NCI-H2081 (cell line): Measurements from ENCODE around the gene KLF13.

Source experiments
- DNase-seq, 2 experiments: peaks; one replicate each; lab custom pipeline; 2025; lab: John Stamatoyannopoulos, UW

KLF13 gene

GRCh38 chr15:31326156-31326874 is at the start of gene KLF13:
KLF13 (plus strand) TSS chr15:31326835; CDS start chr15:31327213, 378 bp downstream.
- peak; percentile 97 to 98 for DNase-seq

DNA sequence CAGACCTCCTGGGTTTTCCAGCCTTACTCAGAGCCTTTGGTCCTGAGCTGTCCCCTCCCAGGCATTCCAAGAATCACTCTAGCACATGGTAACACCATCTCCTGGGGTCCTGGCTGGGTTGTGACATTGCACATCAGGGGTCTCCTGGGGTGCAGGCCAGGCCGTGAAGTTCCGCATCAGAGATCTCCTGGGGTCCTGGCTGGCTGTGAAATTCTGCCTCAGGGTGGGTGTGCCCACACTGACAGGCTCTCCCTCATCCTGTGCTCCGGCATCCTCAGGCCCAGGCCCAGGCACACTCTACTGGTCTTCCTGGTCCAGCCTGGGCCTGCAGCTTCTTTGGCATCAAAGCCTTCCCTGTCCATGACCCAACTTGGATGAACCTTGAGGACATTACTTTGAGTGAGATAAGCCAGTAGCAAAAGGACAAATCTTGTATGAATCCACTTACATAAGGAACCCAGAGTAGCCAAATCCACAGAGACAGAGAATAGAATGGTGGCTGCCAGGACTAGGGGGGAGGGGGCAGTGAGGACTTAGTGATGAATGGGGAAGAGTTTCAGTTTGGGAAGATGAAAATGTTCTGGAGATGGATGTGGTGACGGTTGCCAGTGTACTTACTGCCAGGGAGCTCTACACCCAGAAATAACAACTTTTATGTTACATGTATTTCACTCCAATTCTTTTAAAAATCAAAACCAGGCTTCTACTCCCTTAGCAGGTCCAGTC is 49.1 kb upstream of the KLF13 start:
- DNase-seq = no peak

GRCh38 chr15:31278061-31278445 is 48.6 kb upstream of the KLF13 start:
- no peak for DNase-seq

DNA sequence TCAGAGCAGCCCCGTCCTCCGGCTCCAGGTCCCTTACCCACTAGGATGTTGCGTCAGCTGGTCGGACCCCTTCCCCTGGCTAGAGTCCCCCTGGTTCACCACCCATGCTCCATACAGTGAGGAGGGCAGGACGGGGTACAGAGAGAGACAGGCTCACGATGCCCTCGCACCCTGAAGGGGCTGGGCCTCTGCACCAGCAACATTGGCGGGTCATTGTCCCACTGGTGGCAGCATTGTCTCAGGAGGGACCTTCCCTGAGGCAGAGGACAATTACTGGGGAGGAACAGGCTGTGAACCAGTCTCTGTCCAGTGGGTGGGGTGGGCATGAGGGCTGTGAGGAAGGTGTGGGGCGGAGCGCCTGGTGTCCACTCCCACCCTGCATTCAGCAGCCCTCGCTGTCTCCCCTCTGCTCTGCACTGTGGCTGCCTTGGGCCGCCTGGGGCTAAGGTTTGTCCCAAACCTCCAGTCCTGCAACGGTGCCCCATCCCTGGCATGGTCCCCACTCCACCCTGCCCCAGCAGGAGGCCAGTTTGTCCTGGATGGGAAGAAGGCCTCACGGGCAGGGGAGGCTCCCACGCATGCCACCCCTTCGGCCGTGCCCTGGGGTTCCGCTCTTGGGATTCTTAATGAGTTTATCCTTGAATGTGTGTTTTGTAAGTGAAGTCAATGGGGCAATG is 48.0 kb upstream of the KLF13 start:
- DNase-seq = no peak

DNA sequence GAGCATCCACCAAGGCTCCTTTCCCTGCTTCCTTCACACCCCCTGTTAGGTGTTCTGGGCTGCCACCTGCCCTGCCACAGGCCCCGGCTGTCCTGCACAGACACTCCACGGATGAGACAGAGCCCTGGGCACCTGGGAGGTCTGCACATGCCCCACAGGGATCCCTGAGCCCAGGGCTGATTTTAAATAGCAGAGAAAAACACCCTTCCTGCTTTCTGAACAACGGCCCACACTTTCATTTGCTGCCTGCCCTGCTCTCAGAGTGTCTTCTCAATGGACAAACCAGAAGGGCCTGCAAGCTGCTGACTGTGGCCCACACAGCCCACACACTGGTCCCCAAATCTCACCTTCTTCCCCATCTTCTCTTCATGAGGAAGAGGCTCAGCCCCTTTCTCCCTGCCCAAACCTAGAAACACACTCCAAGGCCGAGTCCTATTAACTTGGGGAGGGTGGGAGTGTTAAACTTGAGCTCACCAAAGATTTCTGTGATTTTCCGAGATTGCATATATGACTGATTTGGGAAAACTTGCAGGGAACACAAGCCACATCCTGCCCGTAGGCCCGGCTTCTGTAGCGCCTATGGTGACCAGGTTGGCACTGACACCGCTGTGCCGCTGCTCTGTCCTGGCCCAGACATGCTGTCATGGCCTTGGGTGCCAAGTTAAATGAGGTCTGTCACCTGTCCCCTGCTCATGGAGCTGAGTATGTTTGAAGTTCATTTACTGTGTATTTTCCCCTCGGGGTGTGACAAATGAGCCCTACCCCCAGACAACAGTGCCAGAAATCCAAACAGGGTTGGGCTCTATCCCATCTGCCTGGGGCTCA is 47.2 kb upstream of the KLF13 start:
- DNase-seq = no peak

GRCh38 chr15:31280046-31280830 is 46.4 kb upstream of the KLF13 start:
- DNase-seq = peak; percentile 98

- no peak for DNase-seq
Observed at GRCh38 chr15:31280831-31281216, 45.8 kb upstream of the KLF13 start.

- DNase-seq = no peak
Observed at GRCh38 chr15:31283043-31283442, 43.6 kb upstream of the KLF13 start.

DNA sequence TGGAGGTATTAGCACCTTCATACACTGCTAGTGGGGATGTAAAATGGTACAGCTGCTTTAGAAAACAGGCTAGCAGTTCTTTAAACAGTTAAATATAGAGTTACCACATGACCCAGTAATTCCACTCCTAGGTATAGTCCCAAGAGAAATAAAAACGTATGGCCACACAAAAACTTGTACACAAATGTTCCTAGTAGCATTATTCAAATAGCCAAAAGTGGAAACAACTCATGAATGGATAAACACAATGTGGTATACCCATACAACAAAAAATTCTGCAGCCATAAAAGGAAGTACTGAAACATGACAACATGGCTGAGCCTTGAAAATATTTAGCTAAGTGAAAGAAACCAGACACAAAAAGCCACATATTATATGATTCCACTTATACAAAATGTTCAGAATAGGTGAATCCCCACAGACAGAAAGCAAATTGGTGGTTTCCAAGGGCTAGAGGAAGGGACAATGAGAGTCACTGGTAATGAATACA is 40.8 kb upstream of the KLF13 start:
- DNase-seq = no peak

DNA sequence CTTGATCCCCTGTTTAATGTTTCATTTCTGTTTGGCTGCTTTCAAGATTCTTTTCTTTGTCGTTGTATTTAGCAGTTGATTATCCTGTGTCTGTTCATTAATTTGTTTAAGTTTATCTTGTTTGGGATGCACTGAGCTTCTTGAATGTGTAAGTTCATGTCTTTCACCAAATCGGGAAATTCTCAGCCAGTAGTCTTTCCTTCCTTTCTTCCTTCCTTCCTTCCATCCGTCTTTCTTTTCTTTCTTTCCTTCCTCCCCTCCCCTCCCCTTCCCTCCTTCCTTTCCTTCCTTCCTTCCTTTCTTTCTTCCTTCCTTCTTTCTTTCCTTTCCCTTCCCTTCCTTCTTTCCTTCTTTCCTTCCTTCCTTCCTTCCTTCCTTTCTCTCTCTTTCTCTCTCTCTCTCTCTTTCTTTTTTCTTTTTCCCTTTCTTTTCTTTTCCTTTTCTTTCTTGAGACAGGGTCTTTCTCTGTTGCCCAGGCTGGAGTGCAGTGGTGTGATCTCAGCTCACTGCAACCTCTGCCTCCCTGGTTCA is 35.5 kb upstream of the KLF13 start:
- no peak for DNase-seq

DNA sequence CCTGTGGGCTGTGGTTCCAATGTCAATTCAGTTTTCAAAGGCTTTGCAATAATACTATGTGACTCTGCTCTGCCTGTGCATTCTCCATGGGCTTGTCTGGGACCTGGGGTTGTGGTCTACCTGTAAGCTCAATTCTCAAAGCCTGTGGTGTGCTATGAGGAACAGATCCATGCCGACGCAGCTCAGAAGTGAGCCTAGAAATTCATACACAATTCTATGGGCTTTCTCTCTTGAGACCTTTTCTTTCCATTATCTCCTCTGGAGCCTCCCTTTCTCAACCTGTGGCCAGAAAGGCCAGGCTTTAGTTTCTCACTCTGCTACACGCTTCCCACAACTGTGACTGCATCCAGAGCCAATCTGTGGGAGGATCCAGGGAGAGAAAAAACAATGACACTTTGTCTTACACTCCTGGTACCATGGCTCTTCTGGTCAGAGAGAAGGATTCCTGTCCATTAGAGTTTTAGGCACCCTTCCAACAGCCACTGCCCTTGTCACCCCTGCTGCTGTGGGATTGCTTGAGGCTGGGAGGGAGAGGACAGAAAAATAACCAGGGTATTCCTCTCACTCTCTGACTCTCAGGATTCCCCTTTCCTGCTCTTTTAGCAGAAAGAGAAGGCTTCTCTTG is 34.1 kb upstream of the KLF13 start:
- no peak for DNase-seq

DNA sequence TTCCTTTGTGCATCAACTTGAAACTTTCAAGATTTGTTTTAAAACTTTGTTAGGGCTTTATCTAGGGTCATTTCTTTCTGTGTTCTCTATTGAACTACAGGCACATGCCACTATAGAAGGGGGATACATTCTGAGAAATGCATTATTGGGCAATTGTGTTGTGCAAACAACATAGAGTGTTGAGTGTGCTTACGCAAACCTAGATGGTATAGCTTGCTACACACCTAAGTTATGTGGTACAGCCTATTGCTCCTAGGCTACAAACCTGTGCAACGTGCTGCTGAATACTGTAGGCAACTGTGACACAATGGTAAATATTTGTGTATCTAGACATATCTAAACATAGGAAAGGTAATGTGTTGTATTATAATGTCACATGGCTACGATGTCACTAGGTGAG is 33.0 kb upstream of the KLF13 start:
- DNase-seq = no peak

GRCh38 chr15:31294067-31294466 is 32.6 kb upstream of the KLF13 start:
- DNase-seq = no peak

GRCh38 chr15:31295658-31296057 is 31.0 kb upstream of the KLF13 start:
- DNase-seq = no peak

GRCh38 chr15:31296219-31296645 is 30.4 kb upstream of the KLF13 start:
- no peak for DNase-seq

DNA sequence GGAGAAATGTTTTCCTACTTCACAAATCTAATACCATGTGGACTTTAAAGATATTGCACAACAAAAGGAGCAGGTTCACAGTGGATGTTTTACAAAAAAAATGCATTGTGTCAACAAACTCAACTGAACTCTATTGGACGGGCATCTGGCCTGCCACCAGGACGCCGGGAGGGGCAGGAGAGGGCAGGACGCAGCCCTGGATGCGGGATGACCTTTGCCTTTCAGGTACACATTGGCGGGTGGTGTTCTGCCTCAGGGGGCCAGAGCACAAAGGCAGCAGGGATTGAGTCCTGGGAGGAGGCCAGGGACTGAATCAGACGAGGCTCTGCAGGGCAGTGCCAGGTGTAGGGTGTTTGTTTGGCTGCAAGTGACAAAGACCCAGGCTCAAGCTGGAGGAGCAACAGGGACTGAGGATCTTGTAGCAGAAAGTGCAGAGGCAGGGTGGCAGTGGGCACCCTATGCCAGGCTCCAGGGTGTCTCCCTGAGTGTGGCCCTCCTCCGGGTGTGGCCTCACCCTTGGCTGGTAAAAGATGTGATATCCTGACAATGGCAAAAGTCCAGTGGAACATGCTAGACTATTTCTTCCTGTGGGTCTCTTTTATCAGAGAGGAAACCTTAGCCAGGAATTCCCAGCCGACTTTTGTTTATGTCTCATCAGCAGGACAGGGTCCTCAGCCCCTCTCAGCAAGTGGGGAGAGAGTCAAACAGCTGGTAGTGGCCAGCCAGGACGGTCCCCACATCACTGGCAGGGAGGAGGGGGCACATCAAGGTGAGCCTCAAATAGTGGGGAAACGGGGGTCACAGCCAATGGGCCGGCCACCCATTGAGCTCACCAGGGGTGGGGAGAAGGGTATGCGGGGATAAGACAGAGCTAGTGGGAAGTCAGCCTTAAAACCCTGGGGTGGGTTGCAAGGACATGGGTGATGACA is 29.7 kb upstream of the KLF13 start:
- peak; percentile 75 to 92 for DNase-seq

DNA sequence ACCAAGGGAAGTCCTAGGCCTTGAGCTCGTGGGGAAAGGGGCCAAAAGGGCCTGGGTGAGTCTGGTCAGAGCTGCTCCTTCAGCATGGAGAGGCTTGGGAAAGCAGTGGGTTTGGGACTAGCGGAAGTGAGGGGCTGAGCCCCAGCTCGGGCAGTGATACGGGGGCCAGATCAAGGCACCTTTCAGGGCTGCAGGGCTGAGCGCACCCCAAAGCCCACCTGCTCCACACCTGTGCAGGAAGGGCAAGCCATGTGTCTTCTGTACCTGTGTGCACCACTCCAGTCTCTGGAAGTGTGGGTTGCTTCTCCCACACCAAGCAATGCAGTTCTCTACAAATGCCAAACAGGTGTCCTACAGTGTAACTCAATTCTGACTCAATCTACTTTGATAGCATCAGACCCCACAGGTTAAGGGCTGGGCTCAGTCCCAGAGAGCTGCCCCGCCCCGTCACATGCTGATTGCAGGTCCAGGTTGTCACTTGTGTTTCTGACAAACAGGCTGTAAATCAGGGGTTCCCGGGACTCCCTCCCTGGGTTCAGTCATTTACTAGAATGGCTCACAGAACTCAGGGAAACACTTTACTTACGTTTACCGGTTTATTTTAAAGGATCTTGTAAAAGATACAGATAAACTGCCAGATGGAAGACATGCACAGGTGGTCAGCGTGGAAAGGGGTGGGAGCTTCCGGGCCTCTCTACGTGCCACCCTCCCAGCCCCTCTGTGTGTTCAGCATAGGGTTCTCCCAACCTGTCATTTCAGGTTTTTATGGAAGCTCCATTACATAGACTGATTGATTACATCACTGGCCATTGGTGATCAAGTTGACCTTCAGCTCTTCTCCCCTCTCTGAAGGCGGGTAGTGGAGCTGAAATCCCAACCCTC is 28.8 kb upstream of the KLF13 start:
- DNase-seq = peak in 1 of 2 experiments; percentile 32

DNA sequence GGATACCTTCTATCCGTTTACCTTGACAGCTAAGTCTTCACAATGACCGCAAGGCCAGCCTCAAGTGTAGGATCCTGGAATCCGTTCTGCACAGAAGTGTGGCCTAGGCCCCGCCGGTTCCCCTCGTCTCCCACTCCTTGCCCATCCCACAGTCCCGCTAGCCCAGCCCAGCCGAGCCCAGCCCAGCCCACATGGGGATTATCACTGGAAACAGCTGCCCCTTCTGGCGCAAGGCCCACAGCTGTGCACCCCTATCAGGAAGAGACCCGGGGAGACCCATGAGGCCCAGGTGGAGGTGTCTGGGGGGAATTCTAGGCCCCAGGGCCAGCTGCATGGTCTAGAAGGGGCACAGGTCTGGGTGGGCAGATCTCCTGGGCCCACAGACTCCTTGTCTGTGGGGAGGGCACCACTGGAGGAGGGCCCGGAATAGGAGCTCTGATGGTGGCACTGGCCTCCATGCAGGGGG is 27.9 kb upstream of the KLF13 start:
- DNase-seq = no peak
